Glomerular visceral epithelial cell (primary cell): Measurements from ENCODE around the gene NTN3.

Source experiments
- DNase-seq: peaks from one replicate; pipeline ENCODE4 v3.0.0-alpha.2; 2016; ENCODE audit errors: extremely low spot score

Gene NTN3

GRCh38 chr16:2466667-2467527 is 4.2 kb upstream of the NTN3 start:
- no peak for DNase-seq

GRCh38 chr16:2467528-2468232 is 3.4 kb upstream of the NTN3 start:
- DNase-seq = peak; percentile 61

- peak; percentile 32 for DNase-seq
These were observed 2.8 kb upstream of the NTN3 start for GRCh38 chr16:2468233-2468724.

- DNase-seq = no peak
These were observed 2.2 kb upstream of the NTN3 start for GRCh38 chr16:2468725-2469398.

GRCh38 chr16:2469399-2470233 is 1.5 kb upstream of the NTN3 start:
- DNase-seq = no peak

GRCh38 chr16:2470234-2470601 is 879 bp upstream of the NTN3 start:
- DNase-seq = no peak

- no peak for DNase-seq
These were observed 488 bp upstream of the NTN3 start for GRCh38 chr16:2470603-2471015.

- no peak for DNase-seq
These were observed 773 bp downstream of the NTN3 start for GRCh38 chr16:2471653-2472487.

GRCh38 chr16:2472488-2472864 is 1.4 kb downstream of the NTN3 start:
- DNase-seq = no peak

- DNase-seq = no peak
These were observed 1.9 kb downstream of the NTN3 start for GRCh38 chr16:2472885-2473445.

- no peak for DNase-seq
These were observed 2.4 kb downstream of the NTN3 start for GRCh38 chr16:2473446-2473926.

GRCh38 chr16:2473999-2474876 is 3.1 kb downstream of the NTN3 start:
- peak; percentile 36 for DNase-seq

- peak; percentile 86 for DNase-seq
These were observed 3.8 kb downstream of the NTN3 start, which contains the start of gene TBC1D24 for GRCh38 chr16:2474877-2475412. TSS of gene TBC1D24 (plus strand) at chr16:2475127. CDS start at chr16:2496149, 21,022 bp downstream.

GRCh38 chr16:2475413-2476344 is 4.6 kb downstream of the NTN3 start:
- no peak for DNase-seq

- no peak for DNase-seq
These were observed 5.2 kb downstream of the NTN3 start for GRCh38 chr16:2476345-2476720.

- DNase-seq = no peak
These were observed 5.6 kb downstream of the NTN3 start for GRCh38 chr16:2476741-2477140.

- no peak for DNase-seq
These were observed 6.2 kb downstream of the NTN3 start for GRCh38 chr16:2477327-2477726.

- DNase-seq = no peak
These were observed 7.2 kb downstream of the NTN3 start for GRCh38 chr16:2478279-2478678.
